ENCODE data around the gene SLC25A51. TPM values are rescaled to one million over a fixed set of nuclear protein-coding genes. Genes with fewer than 3 reads are reported as not detected.
A peak's percentile ranks its signal among the peaks of the same experiment; 100 is the strongest.

SLC25A51 gene
- total and polyA plus RNA-seq, 2 experiments from 2014 or later = 5.3 to 22.0 TPM

GRCh38 chr9:37922363-37923117 lies 18.6 kb upstream of the SLC25A51 start:
- TF ChIP-seq ZNF331 (CRISPR knock-in tag; IDR thresholded peaks at IDR 0.05; ENCODE audit: low read depth) (no peak), CREB1 (CRISPR knock-in tag; IDR thresholded peaks at IDR 0.05; ENCODE audit: low read depth) (no peak), NANOG (IDR thresholded peaks at IDR 0.05; ENCODE audit: borderline replicate concordance) (no peak), EZH2phosphoT487 (IDR thresholded peaks at IDR 0.05; ENCODE audit: unreplicated experiment) (no peak), REST (IDR thresholded peaks at IDR 0.05; ENCODE audit: unreplicated experiment) (no peak), ZNF114 (CRISPR knock-in tag; IDR thresholded peaks at IDR 0.05) (no peak), STAT1 (IDR thresholded peaks at IDR 0.05; ENCODE audit: unreplicated experiment) (no peak), ETS1 (IDR thresholded peaks at IDR 0.05) (no peak)
- Histone ChIP-seq H3K27ac (ENCODE audit: low read depth) (no peak overlapping the region), H3K27me3 (ENCODE audit: insufficient read depth) (no peaks in the 10 kb centered on the region), H3K9me2 (ENCODE audit: insufficient read depth) (no peaks in the 10 kb centered on the region), H4K20me1 (replicated peaks; ENCODE audit: insufficient read depth) (no peaks in the 10 kb centered on the region), H3K4me1 (ENCODE audit: insufficient read depth) (peaks cover 9% of the 10 kb centered on the region), H3F3A (replicated peaks; ENCODE audit: low read depth) (no peaks in the 10 kb centered on the region), H3K36me3 (ENCODE audit: insufficient read depth) (no peaks in the 10 kb centered on the region), H3K4me2 (no peak overlapping the region), H3K79me2 (replicated peaks; ENCODE audit: insufficient read depth) (no peaks in the 10 kb centered on the region), H2AFZ (no peak overlapping the region), H3K4me3 (no peak overlapping the region)
- peaks cover 51% of the 10 kb centered on the region for H3K4me1 Mint-ChIP-seq
- no peak for ATAC-seq
- H3K4me3 Mint-ChIP-seq = no peak overlapping the region
- H3K27me3 Mint-ChIP-seq (ENCODE audit: insufficient read depth, low read depth, poor library complexity) = peaks cover 9% of the 10 kb centered on the region
- no peaks in the 10 kb centered on the region for H3K36me3 Mint-ChIP-seq (ENCODE audit: low read depth)
- DNase-seq (ENCODE audit: low spot score) = no peak
- H3K9me3 Mint-ChIP-seq = no peaks in the 10 kb centered on the region
- H3K27ac Mint-ChIP-seq = no peak overlapping the region

GRCh38 chr9:37921546-37922300 lies 17.8 kb upstream of the SLC25A51 start:
- H3K36me3 ChIP-seq (ENCODE audit: insufficient read depth) = no peaks in the 10 kb centered on the region
- H3F3A ChIP-seq (replicated peaks; ENCODE audit: low read depth) = no peaks in the 10 kb centered on the region
- no peak overlapping the region for H3K27ac ChIP-seq (ENCODE audit: low read depth)
- no peak overlapping the region for H2AFZ ChIP-seq
- peaks cover 9% of the 10 kb centered on the region for H3K4me1 ChIP-seq (ENCODE audit: insufficient read depth)
- H3K27me3 ChIP-seq (ENCODE audit: insufficient read depth) = no peaks in the 10 kb centered on the region
- no peak overlapping the region for H3K4me3 Mint-ChIP-seq
- no peak for TF ChIP-seq ZNF331 (CRISPR knock-in tag; IDR thresholded peaks at IDR 0.05; ENCODE audit: low read depth)
- H3K4me3 ChIP-seq = no peak overlapping the region
- H3K9me2 ChIP-seq (ENCODE audit: insufficient read depth) = no peaks in the 10 kb centered on the region
- H3K9me3 Mint-ChIP-seq = no peaks in the 10 kb centered on the region
- H3K27me3 Mint-ChIP-seq (ENCODE audit: insufficient read depth, low read depth, poor library complexity) = peaks cover 11% of the 10 kb centered on the region
- peaks cover 51% of the 10 kb centered on the region for H3K4me1 Mint-ChIP-seq
- DNase-seq (ENCODE audit: low spot score) (no peak), ATAC-seq (no peak)
- no peak overlapping the region for H3K4me2 ChIP-seq
- H3K79me2 ChIP-seq (replicated peaks; ENCODE audit: insufficient read depth) = no peaks in the 10 kb centered on the region
- H3K27ac Mint-ChIP-seq = peak overlapping the region; percentile 58; the same call in 1 of the 2 replicates
- no peaks in the 10 kb centered on the region; the same call in 2 of the 3 replicates for H3K36me3 Mint-ChIP-seq (ENCODE audit: low read depth)
- no peaks in the 10 kb centered on the region for H4K20me1 ChIP-seq (replicated peaks; ENCODE audit: insufficient read depth)

Data from GM23338 (cell line).